Parathyroid adenoma (tissue), 2 donors: ENCODE results near the gene WNK2.

Source experiments
- H2AFZ ChIP-seq: fragments of 300-600 bp; sonication (generic); one replicate; pipeline ENCODE4 v1.7.0; 2017; ENCODE audit warnings: antibody characterized with exemption, mild to moderate bottlenecking
- H3K27ac ChIP-seq: fragments of 300-600 bp; sonication (generic); one replicate; pipeline ENCODE4 v1.7.0; 2017
- H3K27me3 ChIP-seq: fragments of 300-600 bp; sonication (generic); one replicate; pipeline ENCODE4 v1.7.0; 2017; ENCODE audit warnings: low read length; ENCODE audit not compliant: control insufficient read depth, insufficient read depth
- H3K36me3 ChIP-seq: fragments of 300-600 bp; sonication (generic); one replicate; pipeline ENCODE4 v1.7.0; 2017; ENCODE audit warnings: low read length; ENCODE audit not compliant: control insufficient read depth, insufficient read depth
- H3K4me1 ChIP-seq: fragments of 300-600 bp; sonication (generic); one replicate; pipeline ENCODE4 v1.7.0; 2017; ENCODE audit warnings: control low read depth
- H3K4me2 ChIP-seq: fragments of 300-600 bp; sonication (generic); one replicate; pipeline ENCODE4 v1.7.0; 2017; ENCODE audit warnings: low read length
- H3K4me3 ChIP-seq: fragments of 300-600 bp; sonication (generic); one replicate; pipeline ENCODE4 v1.7.0; 2017; ENCODE audit warnings: low read depth, low read length
- H3K79me2 ChIP-seq: fragments of 300-600 bp; sonication (generic); one replicate; pipeline ENCODE4 v1.7.0; 2017; ENCODE audit warnings: control low read depth
- H3K9ac ChIP-seq: fragments of 300-600 bp; sonication (generic); one replicate; pipeline ENCODE4 v1.7.0; 2017; ENCODE audit warnings: mild to moderate bottlenecking
- H3K9me3 ChIP-seq: fragments of 300-600 bp; sonication (generic); one replicate; pipeline ENCODE4 v1.7.0; 2017; ENCODE audit warnings: low read length; ENCODE audit not compliant: control insufficient read depth
- TF ChIP-seq, protein P1 (sequence below): fragments of 300-600 bp; sonication (generic); IDR thresholded peaks from one replicate; pipeline ENCODE4 v1.7.0; 2017; ENCODE audit warnings: antibody characterized with exemption, mild to moderate bottlenecking
- donor health status: primary hyperparathyroidism.

The WNK2 gene

GRCh38 chr9:93198117-93198837 lies 14.3 kb downstream of the WNK2 start:
- Histone ChIP-seq H3K27ac (no peak overlapping the region), H3K27me3 (no peaks in the 10 kb centered on the region), H3K4me3 (no peak overlapping the region), H3K9ac (no peak overlapping the region), H3K79me2 (no peaks in the 10 kb centered on the region), H3K4me2 (no peak overlapping the region), H2AFZ (no peak overlapping the region), H3K36me3 (no peaks in the 10 kb centered on the region), H3K9me3 (no peaks in the 10 kb centered on the region), H3K4me1 (peaks cover 4% of the 10 kb centered on the region)
- TF ChIP-seq, protein P1, sequence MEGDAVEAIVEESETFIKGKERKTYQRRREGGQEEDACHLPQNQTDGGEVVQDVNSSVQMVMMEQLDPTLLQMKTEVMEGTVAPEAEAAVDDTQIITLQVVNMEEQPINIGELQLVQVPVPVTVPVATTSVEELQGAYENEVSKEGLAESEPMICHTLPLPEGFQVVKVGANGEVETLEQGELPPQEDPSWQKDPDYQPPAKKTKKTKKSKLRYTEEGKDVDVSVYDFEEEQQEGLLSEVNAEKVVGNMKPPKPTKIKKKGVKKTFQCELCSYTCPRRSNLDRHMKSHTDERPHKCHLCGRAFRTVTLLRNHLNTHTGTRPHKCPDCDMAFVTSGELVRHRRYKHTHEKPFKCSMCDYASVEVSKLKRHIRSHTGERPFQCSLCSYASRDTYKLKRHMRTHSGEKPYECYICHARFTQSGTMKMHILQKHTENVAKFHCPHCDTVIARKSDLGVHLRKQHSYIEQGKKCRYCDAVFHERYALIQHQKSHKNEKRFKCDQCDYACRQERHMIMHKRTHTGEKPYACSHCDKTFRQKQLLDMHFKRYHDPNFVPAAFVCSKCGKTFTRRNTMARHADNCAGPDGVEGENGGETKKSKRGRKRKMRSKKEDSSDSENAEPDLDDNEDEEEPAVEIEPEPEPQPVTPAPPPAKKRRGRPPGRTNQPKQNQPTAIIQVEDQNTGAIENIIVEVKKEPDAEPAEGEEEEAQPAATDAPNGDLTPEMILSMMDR: no peak

GRCh38 chr9:93198838-93199625 lies 15.1 kb downstream of the WNK2 start:
- no peak overlapping the region for H3K27ac ChIP-seq
- H3K27me3 ChIP-seq: no peaks in the 10 kb centered on the region
- H3K4me3 ChIP-seq: no peak overlapping the region
- no peaks in the 10 kb centered on the region for H3K79me2 ChIP-seq
- H3K9me3 ChIP-seq: no peaks in the 10 kb centered on the region
- TF ChIP-seq, protein P1: no peak
- H3K36me3 ChIP-seq: no peaks in the 10 kb centered on the region
- peaks cover 4% of the 10 kb centered on the region for H3K4me1 ChIP-seq
- H2AFZ ChIP-seq: no peak overlapping the region
- no peak overlapping the region for H3K4me2 ChIP-seq
- H3K9ac ChIP-seq: no peak overlapping the region

- no peak overlapping the region for H3K9ac ChIP-seq
- H3K36me3 ChIP-seq: no peaks in the 10 kb centered on the region
- no peaks in the 10 kb centered on the region for H3K9me3 ChIP-seq
- H3K4me3 ChIP-seq: no peak overlapping the region
- H3K27ac ChIP-seq: no peak overlapping the region
- H2AFZ ChIP-seq: no peak overlapping the region
- H3K4me2 ChIP-seq: no peak overlapping the region
- peaks cover 8% of the 10 kb centered on the region for H3K4me1 ChIP-seq
- H3K27me3 ChIP-seq: no peaks in the 10 kb centered on the region
- TF ChIP-seq, protein P1: no peak
- no peaks in the 10 kb centered on the region for H3K79me2 ChIP-seq
Observed at GRCh38 chr9:93200449-93200742, 16.5 kb downstream of the WNK2 start.

DNA sequence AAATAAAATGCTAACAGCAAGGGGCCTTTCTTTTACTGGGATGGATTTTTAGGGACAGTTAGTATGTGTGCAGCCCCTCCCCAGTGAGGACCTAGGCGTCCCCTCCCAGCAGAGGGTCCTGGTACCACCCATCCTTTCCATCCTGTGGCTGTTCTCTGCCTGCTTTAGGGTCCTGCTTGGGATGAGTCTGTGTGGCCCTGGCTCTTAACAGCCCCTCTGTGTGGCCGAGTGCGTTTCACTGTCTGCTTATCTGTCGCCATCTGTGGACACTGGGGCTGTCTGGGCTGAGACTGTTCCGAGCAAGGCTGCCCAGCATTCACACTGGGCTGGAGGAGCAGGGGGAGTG lies 17.0 kb downstream of the WNK2 start:
- Histone ChIP-seq H3K4me1 (peaks cover 12% of the 10 kb centered on the region), H2AFZ (no peak overlapping the region), H3K9ac (no peak overlapping the region), H3K27me3 (no peaks in the 10 kb centered on the region), H3K9me3 (no peaks in the 10 kb centered on the region), H3K27ac (no peak overlapping the region), H3K79me2 (no peaks in the 10 kb centered on the region), H3K4me2 (no peak overlapping the region), H3K36me3 (no peaks in the 10 kb centered on the region), H3K4me3 (no peak overlapping the region)
- TF ChIP-seq, protein P1: no peak
